ENCODE data around the gene ZNF445. TPM values are rescaled to one million over a fixed set of nuclear protein-coding genes. Genes with fewer than 3 reads are reported as not detected.

Gene ZNF445
- total RNA-seq, 2 experiments from 2014 or later: 16.6 to 18.7 TPM

DNA sequence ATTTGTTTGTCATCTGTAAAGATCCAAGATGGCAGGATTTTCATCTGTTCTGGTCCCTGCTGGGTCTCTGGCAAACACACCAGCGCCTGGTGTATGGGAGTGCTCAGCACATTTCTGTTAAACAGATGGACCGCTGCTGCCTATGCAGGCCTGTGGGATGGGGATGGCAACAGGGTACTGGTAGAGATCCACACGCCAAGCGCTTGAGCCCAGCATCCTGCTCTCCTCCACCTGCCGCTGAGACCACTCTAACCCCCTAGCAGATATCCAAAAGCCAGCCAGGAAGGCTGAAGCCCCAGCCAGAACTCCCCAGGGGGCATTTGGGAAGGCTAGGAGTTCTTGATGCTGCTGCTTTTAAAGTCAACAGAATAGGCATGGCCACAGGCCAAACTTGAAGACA is 31.7 kb downstream of the ZNF445 start:
- no peak for DNase-seq

DNA sequence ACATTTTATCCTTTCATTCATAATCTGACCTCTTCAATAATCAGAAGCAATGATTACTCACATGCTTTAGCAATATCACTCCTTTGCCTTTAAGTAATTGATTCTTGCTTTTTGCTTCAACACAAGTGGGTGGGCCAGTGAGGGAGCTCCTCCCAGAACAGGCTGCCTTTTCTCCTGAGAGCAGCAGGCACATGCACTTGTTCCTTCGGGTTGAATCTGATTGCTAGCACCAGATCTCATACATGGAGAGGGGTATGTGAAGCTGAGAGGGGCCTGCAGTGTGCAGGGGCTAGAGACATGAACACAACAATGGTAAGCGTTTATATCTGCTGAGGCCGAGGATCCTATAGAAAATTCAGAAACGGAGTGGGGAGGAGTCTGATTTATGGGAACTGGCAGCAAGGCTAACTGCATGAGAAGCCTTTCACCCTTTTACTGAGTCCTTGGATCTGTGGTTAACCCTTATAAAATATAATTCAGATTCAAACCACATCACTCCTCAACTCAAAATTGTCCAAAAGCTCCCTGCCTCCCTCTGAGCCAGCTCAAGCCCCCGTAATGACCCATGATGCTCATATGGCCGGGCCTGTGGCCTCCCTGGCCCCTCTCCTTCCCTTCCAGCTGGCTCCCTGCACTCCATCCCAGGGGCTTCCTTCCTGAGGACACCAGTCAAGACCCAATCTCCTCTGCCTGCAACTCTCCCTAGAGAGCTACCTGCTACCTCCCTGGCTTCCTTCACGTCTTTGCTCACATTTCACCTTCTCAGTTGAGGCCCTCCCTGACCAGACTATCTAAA is 32.4 kb downstream of the ZNF445 start:
- no peaks in the 10 kb centered on the region for H3K27me3 Mint-ChIP-seq
- H3K9me3 Mint-ChIP-seq: peaks cover 21% of the 10 kb centered on the region
- H3K4me3 Mint-ChIP-seq: no peak overlapping the region
- H3K4me1 Mint-ChIP-seq (ENCODE audit: low read depth): peaks cover 38% of the 10 kb centered on the region
- ChIA-PET CTCF (no interaction called here), POLR2A (no interaction called here)
- no peak overlapping the region for H3K27ac Mint-ChIP-seq
- DNase-seq: no peak
- peaks cover 59% of the 10 kb centered on the region for H3K36me3 Mint-ChIP-seq
- intact Hi-C loops (cut with micrococcal nuclease): no loop called here

More for the DNA sequence above, 31.7 kb downstream of the ZNF445 start:
- H3K27ac Mint-ChIP-seq: no peak overlapping the region
- H3K9me3 Mint-ChIP-seq: peaks cover 21% of the 10 kb centered on the region
- intact Hi-C loops (cut with micrococcal nuclease): no loop called here
- peaks cover 66% of the 10 kb centered on the region for H3K36me3 Mint-ChIP-seq
- ChIA-PET POLR2A (no interaction called here), CTCF (no interaction called here)
- H3K4me1 Mint-ChIP-seq (ENCODE audit: low read depth): peaks cover 32% of the 10 kb centered on the region
- no peak overlapping the region for H3K4me3 Mint-ChIP-seq
- no peaks in the 10 kb centered on the region for H3K27me3 Mint-ChIP-seq

DNA sequence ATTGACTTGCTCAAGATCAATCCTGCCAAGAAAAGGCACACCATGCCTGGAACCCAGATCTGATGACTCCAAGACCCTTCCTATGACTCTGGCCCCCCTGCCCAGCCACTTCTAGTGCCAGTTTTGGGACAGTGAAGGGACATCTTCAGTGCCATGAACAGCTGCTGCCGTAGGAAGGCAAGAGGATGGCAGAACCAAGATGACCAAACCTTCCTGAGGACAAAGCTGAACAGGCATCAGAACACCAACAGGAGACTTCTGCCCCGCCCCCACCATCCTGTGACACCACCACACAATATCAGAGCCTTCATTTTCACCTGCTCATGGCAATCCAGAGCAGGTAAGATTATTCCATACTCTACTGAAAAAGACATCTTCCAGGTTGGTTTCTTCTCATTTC is 33.0 kb downstream of the ZNF445 start:
- no peak overlapping the region for H3K4me3 Mint-ChIP-seq
- ChIA-PET POLR2A (no interaction called here), CTCF (no interaction called here)
- peaks cover 21% of the 10 kb centered on the region for H3K9me3 Mint-ChIP-seq
- H3K4me1 Mint-ChIP-seq (ENCODE audit: low read depth): peaks cover 45% of the 10 kb centered on the region
- intact Hi-C loops (cut with micrococcal nuclease): no loop called here
- peaks cover 55% of the 10 kb centered on the region for H3K36me3 Mint-ChIP-seq
- peak overlapping the region; percentile 26 for H3K27ac Mint-ChIP-seq
- H3K27me3 Mint-ChIP-seq: no peaks in the 10 kb centered on the region
- no peak for DNase-seq

DNA sequence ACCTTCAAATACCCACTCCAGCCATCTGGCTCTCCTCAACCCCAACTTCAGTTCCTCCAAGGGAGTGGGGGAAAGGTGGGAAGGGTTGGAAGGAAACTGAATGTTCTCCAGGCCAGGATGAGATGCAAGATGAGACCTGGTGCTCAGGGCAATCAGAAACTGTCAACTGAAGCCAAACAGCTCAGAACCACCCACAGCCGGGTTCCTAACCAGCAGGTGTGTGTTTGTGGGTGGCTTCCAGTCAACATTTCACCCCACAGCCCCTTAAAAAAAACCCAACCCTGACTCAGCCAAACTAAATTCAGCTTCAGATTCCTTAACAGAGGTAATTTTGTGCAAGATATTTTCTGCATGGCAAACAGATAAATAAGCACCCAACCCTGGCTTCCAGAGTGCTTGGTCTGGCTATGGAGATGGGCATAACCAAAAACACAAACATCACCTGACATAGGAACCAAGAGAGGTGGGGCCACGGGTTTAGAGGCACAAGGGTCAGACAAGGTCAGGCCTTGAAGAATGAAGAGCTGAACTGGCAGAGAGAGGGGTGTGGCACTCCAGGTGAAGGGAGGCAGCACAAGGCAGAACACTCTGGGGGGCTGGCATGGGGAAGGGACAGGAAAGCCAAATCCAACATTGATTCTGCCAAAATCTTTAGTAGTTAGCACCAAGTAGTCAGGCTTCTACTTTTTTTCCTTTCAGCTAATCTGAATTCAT is 34.7 kb downstream of the ZNF445 start:
- peak; percentile 53 for DNase-seq
- POLR2A ChIA-PET: no interaction called here
- H3K36me3 Mint-ChIP-seq: peaks cover 38% of the 10 kb centered on the region
- H3K27ac Mint-ChIP-seq: peak overlapping the region; percentile 74
- H3K4me3 Mint-ChIP-seq: no peak overlapping the region
- H3K27me3 Mint-ChIP-seq: no peaks in the 10 kb centered on the region
- peaks cover 51% of the 10 kb centered on the region for H3K4me1 Mint-ChIP-seq (ENCODE audit: low read depth)
- intact Hi-C loops (cut with micrococcal nuclease): no loop called here
- CTCF ChIA-PET: no interaction called here
- H3K9me3 Mint-ChIP-seq: peaks cover 11% of the 10 kb centered on the region

GRCh38 chr3:44439499-44440295 is 37.8 kb downstream of the ZNF445 start:
- CTCF ChIA-PET: interaction anchor here (0.6 to 1.4 kb wide), 5 partner anchors 38 to 116 kb away, joined by 3 to 4 read pairs (median 3); partner anchors contain the start of gene ZNF445
- Mint-ChIP-seq H3K27ac (peak overlapping the region; percentile 90), H3K4me1 (ENCODE audit: low read depth) (peaks cover 47% of the 10 kb centered on the region), H3K9me3 (no peaks in the 10 kb centered on the region), H3K27me3 (no peaks in the 10 kb centered on the region), H3K36me3 (peaks cover 16% of the 10 kb centered on the region), H3K4me3 (peak overlapping the region; percentile 25)
- POLR2A ChIA-PET: interaction anchor here (1.0 to 1.7 kb wide), 4 partner anchors 29 to 102 kb away, joined by 3 to 9 read pairs (median 5); partner anchors contain the start of gene TCAIM
- DNase-seq: peak; percentile 91
- intact Hi-C loops (cut with micrococcal nuclease): loop anchor here (1.0 to 2.0 kb wide), 4 partner anchors 29 to 101 kb away; partner anchors contain the start of genes TCAIM and ZNF445

GRCh38 chr3:44437800-44438199 is 39.7 kb downstream of the ZNF445 start:
- intact Hi-C loops (cut with micrococcal nuclease): loop anchor here (2.0 kb wide), 1 partner anchor 99 kb away; the partner anchor contains the start of gene TCAIM
- POLR2A ChIA-PET: no interaction called here
- H3K27me3 Mint-ChIP-seq: no peaks in the 10 kb centered on the region
- CTCF ChIA-PET: no interaction called here
- no peak overlapping the region for H3K27ac Mint-ChIP-seq
- no peak overlapping the region for H3K4me3 Mint-ChIP-seq
- DNase-seq: no peak
- H3K36me3 Mint-ChIP-seq: peaks cover 8% of the 10 kb centered on the region
- no peaks in the 10 kb centered on the region for H3K9me3 Mint-ChIP-seq
- H3K4me1 Mint-ChIP-seq (ENCODE audit: low read depth): peaks cover 39% of the 10 kb centered on the region

GRCh38 chr3:44436181-44436580 is 41.3 kb downstream of the ZNF445 start:
- Mint-ChIP-seq H3K27me3 (no peaks in the 10 kb centered on the region), H3K4me1 (ENCODE audit: low read depth) (peaks cover 23% of the 10 kb centered on the region), H3K36me3 (peaks cover 2% of the 10 kb centered on the region), H3K9me3 (no peaks in the 10 kb centered on the region), H3K4me3 (no peak overlapping the region), H3K27ac (no peak overlapping the region)
- intact Hi-C loops (cut with micrococcal nuclease): no loop called here
- ChIA-PET POLR2A (no interaction called here), CTCF (no interaction called here)
- DNase-seq: no peak

GRCh38 chr3:44434834-44435510 is 42.5 kb downstream of the ZNF445 start:
- H3K27ac Mint-ChIP-seq: no peak overlapping the region
- H3K27me3 Mint-ChIP-seq: no peaks in the 10 kb centered on the region
- CTCF ChIA-PET: no interaction called here
- intact Hi-C loops (cut with micrococcal nuclease): no loop called here
- no peaks in the 10 kb centered on the region for H3K9me3 Mint-ChIP-seq
- DNase-seq: no peak
- H3K36me3 Mint-ChIP-seq: peaks cover 2% of the 10 kb centered on the region
- POLR2A ChIA-PET: no interaction called here
- H3K4me3 Mint-ChIP-seq: no peak overlapping the region
- peaks cover 11% of the 10 kb centered on the region for H3K4me1 Mint-ChIP-seq (ENCODE audit: low read depth)

GRCh38 chr3:44430466-44430865 is 47.0 kb downstream of the ZNF445 start:
- intact Hi-C loops (cut with micrococcal nuclease): no loop called here
- H3K4me1 Mint-ChIP-seq (ENCODE audit: low read depth): no peaks in the 10 kb centered on the region
- no peak overlapping the region for H3K4me3 Mint-ChIP-seq
- ChIA-PET CTCF (no interaction called here), POLR2A (no interaction called here)
- DNase-seq: no peak
- no peaks in the 10 kb centered on the region for H3K27me3 Mint-ChIP-seq
- H3K9me3 Mint-ChIP-seq: no peaks in the 10 kb centered on the region
- H3K36me3 Mint-ChIP-seq: no peaks in the 10 kb centered on the region
- no peak overlapping the region for H3K27ac Mint-ChIP-seq

- intact Hi-C loops (cut with micrococcal nuclease): no loop called here
- no peak for DNase-seq
- ChIA-PET CTCF (no interaction called here), POLR2A (no interaction called here)
- H3K36me3 Mint-ChIP-seq: no peaks in the 10 kb centered on the region
- H3K9me3 Mint-ChIP-seq: no peaks in the 10 kb centered on the region
- no peaks in the 10 kb centered on the region for H3K4me1 Mint-ChIP-seq (ENCODE audit: low read depth)
- H3K27ac Mint-ChIP-seq: no peak overlapping the region
- no peak overlapping the region for H3K4me3 Mint-ChIP-seq
- no peaks in the 10 kb centered on the region for H3K27me3 Mint-ChIP-seq
Observed at GRCh38 chr3:44429459-44429858, 48.0 kb downstream of the ZNF445 start.

GRCh38 chr3:44428910-44429309 is 48.6 kb downstream of the ZNF445 start:
- Mint-ChIP-seq H3K27ac (no peak overlapping the region), H3K27me3 (no peaks in the 10 kb centered on the region), H3K36me3 (no peaks in the 10 kb centered on the region), H3K4me1 (ENCODE audit: low read depth) (no peaks in the 10 kb centered on the region), H3K4me3 (no peak overlapping the region), H3K9me3 (no peaks in the 10 kb centered on the region)
- CTCF ChIA-PET: no interaction called here
- POLR2A ChIA-PET: no interaction called here
- intact Hi-C loops (cut with micrococcal nuclease): no loop called here
- DNase-seq: no peak

DNA sequence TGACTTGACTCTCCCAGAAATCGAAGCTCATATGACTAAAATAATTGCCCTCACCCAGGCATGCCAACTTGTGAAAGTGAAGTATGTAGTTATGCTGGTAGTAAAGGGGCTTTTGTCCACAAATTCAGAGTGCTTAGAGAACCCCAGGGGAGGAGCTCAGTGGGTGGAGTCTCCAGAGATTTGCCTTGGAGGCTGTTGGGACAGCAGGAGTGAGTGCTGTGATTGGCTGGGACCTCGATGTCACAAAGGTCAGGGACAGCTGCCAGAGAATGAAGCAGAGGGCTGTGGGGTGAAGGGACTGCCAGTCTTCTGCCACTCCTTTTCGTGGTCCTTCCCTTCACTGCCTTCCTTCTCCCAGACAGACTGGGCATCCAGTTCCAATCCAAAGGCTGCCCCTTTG is 49.8 kb downstream of the ZNF445 start:
- POLR2A ChIA-PET: no interaction called here
- CTCF ChIA-PET: no interaction called here
- DNase-seq: no peak
- Mint-ChIP-seq H3K9me3 (no peaks in the 10 kb centered on the region), H3K27me3 (peaks cover 2% of the 10 kb centered on the region), H3K27ac (no peak overlapping the region), H3K4me3 (no peak overlapping the region), H3K4me1 (ENCODE audit: low read depth) (no peaks in the 10 kb centered on the region), H3K36me3 (no peaks in the 10 kb centered on the region)
- intact Hi-C loops (cut with micrococcal nuclease): no loop called here
